GM23338 (cell line): ENCODE results near the gene LMO1. TPM values are rescaled to one million over a fixed set of nuclear protein-coding genes. Genes with fewer than 3 reads are reported as not detected.

ENCODE experiments used
- ATAC-seq: fragments of 200-7000 bp; cut with Tn5 transposase; 3 replicates; pipeline ENCODE4 v1.9.1; 2020
- DNase-seq: peaks from one replicate; pipeline ENCODE4 v3.0.0-alpha.2; 2015; ENCODE audit warnings: low spot score
- H2AFZ ChIP-seq: fragments of 200-600 bp; sonication (generic); 2 replicates; pipeline ENCODE4 v1.8.0; 2016; ENCODE audit warnings: antibody characterized with exemption, mild to moderate bottlenecking, moderate library complexity
- H3F3A ChIP-seq: fragments of 200-600 bp; sonication (generic); replicated peaks from 2 replicates; pipeline ENCODE4 v1.8.0; 2017; ENCODE audit warnings: antibody characterized with exemption, mixed run types, low read depth
- H3K27ac ChIP-seq: fragments of 200-600 bp; sonication (generic); 2 replicates; pipeline ENCODE4 v1.6.1; 2016; ENCODE audit warnings: low read depth
- H3K27me3 ChIP-seq: fragments of 200-600 bp; sonication (generic); 2 replicates; pipeline ENCODE4 v1.8.0; 2016; ENCODE audit warnings: mild to moderate bottlenecking, mixed run types, moderate library complexity; ENCODE audit not compliant: insufficient read depth
- H3K36me3 ChIP-seq: fragments of 200-600 bp; sonication (generic); 2 replicates; pipeline ENCODE4 v1.8.0; 2016; ENCODE audit warnings: mild to moderate bottlenecking; ENCODE audit not compliant: insufficient read depth
- H3K4me1 ChIP-seq: fragments of 200-600 bp; sonication (generic); 2 replicates; pipeline ENCODE4 v1.8.0; 2016; ENCODE audit warnings: mild to moderate bottlenecking, moderate library complexity; ENCODE audit not compliant: insufficient read depth
- H3K4me2 ChIP-seq: fragments of 200-600 bp; sonication (generic); 2 replicates; pipeline ENCODE4 v1.7.1; 2017; ENCODE audit warnings: mixed run types
- H3K4me3 ChIP-seq: fragments of 200-600 bp; sonication (generic); 2 replicates; pipeline ENCODE4 v1.6.1; 2016; ENCODE audit warnings: mixed run types
- H3K79me2 ChIP-seq: fragments of 200-600 bp; sonication (generic); replicated peaks from 2 replicates; pipeline ENCODE4 v1.8.0; 2017; ENCODE audit warnings: mild to moderate bottlenecking; ENCODE audit not compliant: insufficient read depth
- H3K9me2 ChIP-seq: fragments of 200-600 bp; sonication (generic); 2 replicates; pipeline ENCODE4 v1.8.0; 2017; ENCODE audit not compliant: insufficient read depth
- H4K20me1 ChIP-seq: fragments of 200-600 bp; sonication (generic); replicated peaks from 2 replicates; pipeline ENCODE4 v1.8.0; 2017; ENCODE audit warnings: mild to moderate bottlenecking; ENCODE audit not compliant: insufficient read depth
- H3K27ac Mint-ChIP-seq: 2 replicates; pipeline ENCODE4 v1.8.0; 2020; ENCODE audit warnings: inconsistent platforms, mild to moderate bottlenecking, moderate library complexity, mixed read lengths
- H3K27me3 Mint-ChIP-seq: 3 replicates; pipeline ENCODE4 v1.8.0; 2022; ENCODE audit warnings: low read depth, mild to moderate bottlenecking, moderate library complexity, mixed read lengths, inconsistent platforms; ENCODE audit not compliant: insufficient read depth, poor library complexity
- H3K36me3 Mint-ChIP-seq: 3 replicates; pipeline ENCODE4 v1.8.0; 2021; ENCODE audit warnings: low read depth, mild to moderate bottlenecking, inconsistent platforms, moderate library complexity, mixed read lengths
- H3K4me1 Mint-ChIP-seq: 3 replicates; pipeline ENCODE4 v1.8.0; 2020; ENCODE audit warnings: mild to moderate bottlenecking, inconsistent platforms, mixed read lengths
- H3K4me3 Mint-ChIP-seq: 3 replicates; pipeline ENCODE4 v1.8.0; 2021; ENCODE audit warnings: moderate library complexity, mild to moderate bottlenecking, inconsistent platforms, mixed read lengths
- H3K9me3 Mint-ChIP-seq: 3 replicates; pipeline ENCODE4 v1.8.0; 2020; ENCODE audit warnings: moderate library complexity, mild to moderate bottlenecking, inconsistent platforms, mixed read lengths
- CREB1 ChIP-seq: fragments of 250-450 bp; sonication (Bioruptor Pico); IDR thresholded peaks from 2 replicates; pipeline ENCODE4 v1.5.0; 2020; ENCODE audit warnings: low read depth, mild to moderate bottlenecking, moderate library complexity
- EZH2 ChIP-seq: fragments of 200-600 bp; sonication (generic); IDR thresholded peaks from one replicate; pipeline ENCODE4 v1.8.0; 2017; ENCODE audit warnings: antibody characterized with exemption, mild to moderate bottlenecking, low read depth; ENCODE audit not compliant: unreplicated experiment
- EZH2phosphoT487 ChIP-seq: fragments of 200-600 bp; sonication (generic); IDR thresholded peaks from one replicate; pipeline ENCODE4 v1.8.1; 2018; ENCODE audit warnings: antibody characterized with exemption; ENCODE audit not compliant: unreplicated experiment
- JUNB ChIP-seq: IDR thresholded peaks from one replicate; pipeline ENCODE4 v1.6.1; 2016; ENCODE audit warnings: antibody characterized with exemption; ENCODE audit not compliant: unreplicated experiment
- NANOG ChIP-seq: IDR thresholded peaks from 2 replicates; pipeline ENCODE4 v1.6.1; 2016; ENCODE audit warnings: antibody characterized with exemption, borderline replicate concordance
- POLR2AphosphoS5 ChIP-seq: IDR thresholded peaks from 2 replicates; pipeline ENCODE4 v1.6.1; 2016; ENCODE audit warnings: antibody characterized with exemption, low read depth
- STAT1 ChIP-seq: IDR thresholded peaks from one replicate; pipeline ENCODE4 v1.6.1; 2016; ENCODE audit warnings: antibody characterized with exemption; ENCODE audit not compliant: unreplicated experiment
- ZNF114 ChIP-seq: fragments of 250-450 bp; sonication (Bioruptor Pico); IDR thresholded peaks from 2 replicates; pipeline ENCODE4 v1.5.0; 2020; ENCODE audit warnings: mild to moderate bottlenecking, moderate library complexity
- ZNF331 ChIP-seq: fragments of 250-450 bp; sonication (Bioruptor Pico); IDR thresholded peaks from 2 replicates; pipeline ENCODE4 v1.5.0; 2020; ENCODE audit warnings: low read depth, mild to moderate bottlenecking, moderate library complexity
- ZNF462 ChIP-seq: fragments of 250-450 bp; sonication (Bioruptor Pico); IDR thresholded peaks from 2 replicates; pipeline ENCODE4 v1.5.0; 2020; ENCODE audit warnings: mild to moderate bottlenecking, moderate library complexity
- polyA plus RNA-seq: library from polyadenylated mRNA; unstranded; fragments of >200 nt; fragmentation: Nextera tagmentation; extraction: Ambion mirVana; gene quantifications from 2 replicates; pipeline ENCODE4 v1.2.1, GENCODE V29; 2016
- total RNA-seq: library from RNA; depleted of rRNA; stranded (reverse); fragments of >200 nt; shearing (Covaris generic); gene quantifications from 2 replicates; pipeline ENCODE4 v1.2.3, GENCODE V29; 2014
- TF ChIP-seq, protein P1 (sequence below): IDR thresholded peaks from one replicate; pipeline ENCODE4 v1.6.1; 2018; ENCODE audit warnings: antibody characterized with exemption; ENCODE audit not compliant: unreplicated experiment
- TF ChIP-seq, protein P2 (sequence below), 2 experiments: fragments of 200-600 bp in 1 of 2; sonication (generic) in 1 of 2; conservative IDR thresholded peaks; 2 replicates each; pipeline versions ENCODE4 v1.5.1 to v1.6.1; 2016 to 2017; ENCODE audit warnings: antibody characterized with exemption in 2 of 2, low read depth in 2 of 2, mild to moderate bottlenecking in 2 of 2, moderate library complexity in 1 of 2
- TF ChIP-seq, protein P3 (sequence below): IDR thresholded peaks from 2 replicates; pipeline ENCODE4 v1.6.1; 2016; ENCODE audit warnings: antibody characterized with exemption

Gene LMO1
- total and polyA plus RNA-seq, 2 experiments from 2014 or later, result 0.40 TPM; not detected in 1

DNA sequence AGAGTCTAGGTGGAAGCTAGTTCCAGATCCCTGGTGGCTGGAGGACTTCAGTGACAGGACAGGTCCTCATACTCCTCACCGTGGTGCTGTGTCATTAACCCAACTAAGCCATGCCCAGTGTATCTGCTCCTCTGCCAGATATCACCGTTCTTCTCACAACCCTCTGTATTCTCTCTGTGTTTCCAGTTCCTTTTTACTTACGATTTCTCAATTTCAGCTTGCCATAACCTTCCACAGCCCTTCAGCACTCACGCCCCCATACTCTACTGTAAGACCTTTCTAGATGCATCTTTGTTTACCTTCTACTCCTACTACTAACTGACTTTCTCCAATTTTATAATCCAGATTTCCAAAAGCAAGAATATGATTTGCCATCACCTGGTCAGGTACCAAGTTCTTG lies 68.7 kb downstream of the LMO1 start:
- no peaks in the 10 kb centered on the region for H3K79me2 ChIP-seq
- no peaks in the 10 kb centered on the region for H3K4me1 ChIP-seq
- Mint-ChIP-seq H3K4me3 (no peak overlapping the region), H3K9me3 (no peaks in the 10 kb centered on the region; the same call in 2 of the 3 replicates), H3K4me1 (no peaks in the 10 kb centered on the region), H3K27me3 (peaks cover 5% of the 10 kb centered on the region), H3K36me3 (no peaks in the 10 kb centered on the region), H3K27ac (no peak overlapping the region)
- no peaks in the 10 kb centered on the region for H3F3A ChIP-seq
- H3K36me3 ChIP-seq, result no peaks in the 10 kb centered on the region
- DNase-seq (no peak), ATAC-seq (no peak)
- no peak overlapping the region for H3K4me2 ChIP-seq
- no peak overlapping the region for H2AFZ ChIP-seq
- H3K9me2 ChIP-seq, result peaks cover 6% of the 10 kb centered on the region; the same call in 1 of the 2 replicates
- no peak overlapping the region for H3K27ac ChIP-seq
- no peaks in the 10 kb centered on the region for H4K20me1 ChIP-seq
- TF ChIP-seq EZH2 (no peak), EZH2phosphoT487 (no peak), ZNF462 (CRISPR knock-in tag) (no peak), ZNF114 (CRISPR knock-in tag) (no peak), JUNB (no peak), ZNF331 (CRISPR knock-in tag) (no peak), NANOG (no peak), CREB1 (CRISPR knock-in tag) (no peak), STAT1 (no peak), POLR2AphosphoS5 (no peak)
- TF ChIP-seq, protein P1, sequence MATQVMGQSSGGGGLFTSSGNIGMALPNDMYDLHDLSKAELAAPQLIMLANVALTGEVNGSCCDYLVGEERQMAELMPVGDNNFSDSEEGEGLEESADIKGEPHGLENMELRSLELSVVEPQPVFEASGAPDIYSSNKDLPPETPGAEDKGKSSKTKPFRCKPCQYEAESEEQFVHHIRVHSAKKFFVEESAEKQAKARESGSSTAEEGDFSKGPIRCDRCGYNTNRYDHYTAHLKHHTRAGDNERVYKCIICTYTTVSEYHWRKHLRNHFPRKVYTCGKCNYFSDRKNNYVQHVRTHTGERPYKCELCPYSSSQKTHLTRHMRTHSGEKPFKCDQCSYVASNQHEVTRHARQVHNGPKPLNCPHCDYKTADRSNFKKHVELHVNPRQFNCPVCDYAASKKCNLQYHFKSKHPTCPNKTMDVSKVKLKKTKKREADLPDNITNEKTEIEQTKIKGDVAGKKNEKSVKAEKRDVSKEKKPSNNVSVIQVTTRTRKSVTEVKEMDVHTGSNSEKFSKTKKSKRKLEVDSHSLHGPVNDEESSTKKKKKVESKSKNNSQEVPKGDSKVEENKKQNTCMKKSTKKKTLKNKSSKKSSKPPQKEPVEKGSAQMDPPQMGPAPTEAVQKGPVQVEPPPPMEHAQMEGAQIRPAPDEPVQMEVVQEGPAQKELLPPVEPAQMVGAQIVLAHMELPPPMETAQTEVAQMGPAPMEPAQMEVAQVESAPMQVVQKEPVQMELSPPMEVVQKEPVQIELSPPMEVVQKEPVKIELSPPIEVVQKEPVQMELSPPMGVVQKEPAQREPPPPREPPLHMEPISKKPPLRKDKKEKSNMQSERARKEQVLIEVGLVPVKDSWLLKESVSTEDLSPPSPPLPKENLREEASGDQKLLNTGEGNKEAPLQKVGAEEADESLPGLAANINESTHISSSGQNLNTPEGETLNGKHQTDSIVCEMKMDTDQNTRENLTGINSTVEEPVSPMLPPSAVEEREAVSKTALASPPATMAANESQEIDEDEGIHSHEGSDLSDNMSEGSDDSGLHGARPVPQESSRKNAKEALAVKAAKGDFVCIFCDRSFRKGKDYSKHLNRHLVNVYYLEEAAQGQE, result no peak
- TF ChIP-seq, protein P2, sequence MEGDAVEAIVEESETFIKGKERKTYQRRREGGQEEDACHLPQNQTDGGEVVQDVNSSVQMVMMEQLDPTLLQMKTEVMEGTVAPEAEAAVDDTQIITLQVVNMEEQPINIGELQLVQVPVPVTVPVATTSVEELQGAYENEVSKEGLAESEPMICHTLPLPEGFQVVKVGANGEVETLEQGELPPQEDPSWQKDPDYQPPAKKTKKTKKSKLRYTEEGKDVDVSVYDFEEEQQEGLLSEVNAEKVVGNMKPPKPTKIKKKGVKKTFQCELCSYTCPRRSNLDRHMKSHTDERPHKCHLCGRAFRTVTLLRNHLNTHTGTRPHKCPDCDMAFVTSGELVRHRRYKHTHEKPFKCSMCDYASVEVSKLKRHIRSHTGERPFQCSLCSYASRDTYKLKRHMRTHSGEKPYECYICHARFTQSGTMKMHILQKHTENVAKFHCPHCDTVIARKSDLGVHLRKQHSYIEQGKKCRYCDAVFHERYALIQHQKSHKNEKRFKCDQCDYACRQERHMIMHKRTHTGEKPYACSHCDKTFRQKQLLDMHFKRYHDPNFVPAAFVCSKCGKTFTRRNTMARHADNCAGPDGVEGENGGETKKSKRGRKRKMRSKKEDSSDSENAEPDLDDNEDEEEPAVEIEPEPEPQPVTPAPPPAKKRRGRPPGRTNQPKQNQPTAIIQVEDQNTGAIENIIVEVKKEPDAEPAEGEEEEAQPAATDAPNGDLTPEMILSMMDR (conservative IDR thresholded peaks at IDR 0.05; ENCODE audit: low read depth in 2 of 2), result no peak
- TF ChIP-seq, protein P3, sequence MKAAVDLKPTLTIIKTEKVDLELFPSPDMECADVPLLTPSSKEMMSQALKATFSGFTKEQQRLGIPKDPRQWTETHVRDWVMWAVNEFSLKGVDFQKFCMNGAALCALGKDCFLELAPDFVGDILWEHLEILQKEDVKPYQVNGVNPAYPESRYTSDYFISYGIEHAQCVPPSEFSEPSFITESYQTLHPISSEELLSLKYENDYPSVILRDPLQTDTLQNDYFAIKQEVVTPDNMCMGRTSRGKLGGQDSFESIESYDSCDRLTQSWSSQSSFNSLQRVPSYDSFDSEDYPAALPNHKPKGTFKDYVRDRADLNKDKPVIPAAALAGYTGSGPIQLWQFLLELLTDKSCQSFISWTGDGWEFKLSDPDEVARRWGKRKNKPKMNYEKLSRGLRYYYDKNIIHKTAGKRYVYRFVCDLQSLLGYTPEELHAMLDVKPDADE, result no peak
- H3K4me3 ChIP-seq, result no peak overlapping the region
- H3K27me3 ChIP-seq, result no peaks in the 10 kb centered on the region
